EL (cell line): ENCODE data around the gene SNRNP27.

Experiments used
- DNase-seq: peaks from one replicate; pipeline ENCODE4 v3.0.0-alpha.2; 2016

SNRNP27 gene

GRCh38 chr2:69917852-69918251, 24.1 kb downstream of the SNRNP27 start:
- DNase-seq = peak; percentile 81

- DNase-seq = no peak
Observed at GRCh38 chr2:69918401-69918800, 24.6 kb downstream of the SNRNP27 start.

GRCh38 chr2:69923116-69923515, 29.4 kb downstream of the SNRNP27 start:
- no peak for DNase-seq

GRCh38 chr2:69926849-69927515, 33.2 kb downstream of the SNRNP27 start:
- peak; percentile 19 for DNase-seq

- DNase-seq = no peak
Observed at GRCh38 chr2:69931832-69932595, 38.3 kb downstream of the SNRNP27 start.

GRCh38 chr2:69932596-69932922, 38.8 kb downstream of the SNRNP27 start:
- DNase-seq = no peak

GRCh38 chr2:69933254-69933828, 39.6 kb downstream of the SNRNP27 start:
- DNase-seq = no peak

GRCh38 chr2:69933839-69934613, 40.3 kb downstream of the SNRNP27 start:
- DNase-seq = peak; percentile 83

- DNase-seq = no peak
Observed at GRCh38 chr2:69934614-69934908, 40.8 kb downstream of the SNRNP27 start.

GRCh38 chr2:69935011-69935410, 41.3 kb downstream of the SNRNP27 start:
- no peak for DNase-seq

- peak; percentile 40 for DNase-seq
Observed at GRCh38 chr2:69936906-69937305, 43.1 kb downstream of the SNRNP27 start.

GRCh38 chr2:69937968-69938367, 44.2 kb downstream of the SNRNP27 start:
- no peak for DNase-seq

- no peak for DNase-seq
Observed at GRCh38 chr2:69939722-69940121, 46.0 kb downstream of the SNRNP27 start.

- DNase-seq = no peak
Observed at GRCh38 chr2:69940691-69941090, 46.9 kb downstream of the SNRNP27 start.

GRCh38 chr2:69943000-69943842, 49.5 kb downstream of the SNRNP27 start:
- DNase-seq = no peak

- DNase-seq = no peak
Observed at GRCh38 chr2:69943843-69944525, 50.2 kb downstream of the SNRNP27 start.

- no peak for DNase-seq
Observed at GRCh38 chr2:69944756-69945155, 51.0 kb downstream of the SNRNP27 start.

- no peak for DNase-seq
Observed at GRCh38 chr2:69945441-69945840, 51.7 kb downstream of the SNRNP27 start.

- no peak for DNase-seq
Observed at GRCh38 chr2:69945941-69946340, 52.2 kb downstream of the SNRNP27 start.

- peak; percentile 73 for DNase-seq
Observed at GRCh38 chr2:69946351-69947324, 52.9 kb downstream of the SNRNP27 start.
